ENCODE measurements around the gene TEX10.

TEX10 gene

GRCh38 chr9:100372648-100373047, 19.9 kb upstream of the TEX10 start:
- ChIA-PET POLR2A (no interaction called here), CTCF (interaction anchor here (0.7 kb wide), 1 partner anchor 65 kb away, joined by 4 read pairs; no protein-coding TSS in a partner anchor)
- Histone ChIP-seq H3K9me3 (ENCODE audit: control insufficient read depth, insufficient read depth, low read depth, low read length) (no peaks in the 10 kb centered on the region), H3K4me1 (ENCODE audit: control insufficient read depth, insufficient read depth, low read length) (no peaks in the 10 kb centered on the region), H3K4me3 (ENCODE audit: low read depth, low read length) (no peak overlapping the region), H3K36me3 (ENCODE audit: control insufficient read depth in 2 of 2, insufficient read depth in 1 of 2, low read length in 2 of 2) (no peaks in the 10 kb centered on the region), H3K27ac (ENCODE audit: extremely low read depth, low read depth, low read length) (no peak overlapping the region)
- TF ChIP-seq SP7 (tag by site-specific recombination; IDR thresholded peaks at IDR 0.05), result no peak
- TF ChIP-seq ZNF677 (tag by site-specific recombination; IDR thresholded peaks at IDR 0.05), result no peak
- no peak for TF ChIP-seq ZNF391 (tag by site-specific recombination; IDR thresholded peaks at IDR 0.05; ENCODE audit: borderline replicate concordance, low read depth)
- TF ChIP-seq ZNF521 (tag by site-specific recombination; IDR thresholded peaks at IDR 0.05), result no peak
- TF ChIP-seq ZNF518A (tag by site-specific recombination; conservative IDR thresholded peaks at IDR 0.05; ENCODE audit: low read depth), result no peak
- no peak for TF ChIP-seq MYNN (tag by site-specific recombination; IDR thresholded peaks at IDR 0.05; ENCODE audit: borderline replicate concordance)
- no peak for TF ChIP-seq GLI2 (tag by site-specific recombination; IDR thresholded peaks at IDR 0.05; ENCODE audit: borderline replicate concordance, low read depth)
- no peak for TF ChIP-seq ZFP3 (tag by site-specific recombination; IDR thresholded peaks at IDR 0.05; ENCODE audit: low read depth)
- TF ChIP-seq ZFP37 (tag by site-specific recombination; IDR thresholded peaks at IDR 0.05), result no peak
- no peak for TF ChIP-seq HIC1 (tag by site-specific recombination; IDR thresholded peaks at IDR 0.05)
- no peak for TF ChIP-seq EGR2 (tag by site-specific recombination; IDR thresholded peaks at IDR 0.05; ENCODE audit: low read depth)
- TF ChIP-seq ZNF266 (tag by site-specific recombination; IDR thresholded peaks at IDR 0.05; ENCODE audit: low read depth), result no peak

GRCh38 chr9:100370064-100370723, 17.5 kb upstream of the TEX10 start:
- H3K36me3 ChIP-seq (ENCODE audit: control insufficient read depth in 2 of 2, insufficient read depth in 1 of 2, low read length in 2 of 2), result no peaks in the 10 kb centered on the region
- no peak overlapping the region for H3K4me3 ChIP-seq (ENCODE audit: low read depth, low read length)
- H3K27ac ChIP-seq (ENCODE audit: extremely low read depth, low read depth, low read length), result no peak overlapping the region
- POLR2A ChIA-PET, result no interaction called here
- H3K9me3 ChIP-seq (ENCODE audit: control insufficient read depth, insufficient read depth, low read depth, low read length), result no peaks in the 10 kb centered on the region
- H3K4me1 ChIP-seq (ENCODE audit: control insufficient read depth, insufficient read depth, low read length), result no peaks in the 10 kb centered on the region
- CTCF ChIA-PET, result interaction anchor here (0.8 kb wide), 1 partner anchor 225 kb away, joined by 3 read pairs; no protein-coding TSS in a partner anchor
- TF ChIP-seq ZNF350 (tag by site-specific recombination; IDR thresholded peaks at IDR 0.05) (no peak), TRIM28 (IDR thresholded peaks at IDR 0.05; ENCODE audit: borderline replicate concordance, low read length) (no peak), ZNF658 (tag by site-specific recombination; IDR thresholded peaks at IDR 0.05) (no peak), MZF1 (tag by site-specific recombination; IDR thresholded peaks at IDR 0.05; ENCODE audit: borderline replicate concordance) (no peak), ZNF2 (tag by site-specific recombination; IDR thresholded peaks at IDR 0.05) (no peak), ZNF830 (tag by site-specific recombination; IDR thresholded peaks at IDR 0.05; ENCODE audit: low read depth) (no peak)
